GM18520 (cell line): Measurements from ENCODE around the gene PRLH.

Source experiments
- ATAC-seq: cut with Tn5 transposase; IDR thresholded peaks from one replicate; pipeline ENCODE4 v1.9.1; 2021; ENCODE audit not compliant: unreplicated experiment

PRLH gene

DNA sequence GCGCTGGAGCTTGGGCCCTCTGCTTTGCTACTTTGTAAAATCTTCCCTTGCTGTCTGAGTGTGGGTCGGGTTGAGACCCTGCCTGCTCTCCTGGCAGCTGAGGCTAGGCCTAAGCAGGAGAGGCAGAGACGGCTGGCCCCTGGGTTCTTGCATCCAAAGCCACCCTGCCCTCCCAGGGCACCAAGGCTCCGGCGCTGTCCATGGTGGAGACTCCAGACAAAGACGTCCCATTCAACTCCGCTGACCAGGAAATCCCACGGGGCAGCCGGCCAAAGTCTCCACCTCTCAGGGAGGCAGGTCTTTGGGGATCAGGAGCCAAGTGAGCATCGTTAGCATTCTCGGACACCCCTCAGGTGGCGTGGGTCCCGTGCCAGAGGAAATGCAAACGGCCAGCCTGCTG lies 2.6 kb upstream of the PRLH start:
- no peak for ATAC-seq

DNA sequence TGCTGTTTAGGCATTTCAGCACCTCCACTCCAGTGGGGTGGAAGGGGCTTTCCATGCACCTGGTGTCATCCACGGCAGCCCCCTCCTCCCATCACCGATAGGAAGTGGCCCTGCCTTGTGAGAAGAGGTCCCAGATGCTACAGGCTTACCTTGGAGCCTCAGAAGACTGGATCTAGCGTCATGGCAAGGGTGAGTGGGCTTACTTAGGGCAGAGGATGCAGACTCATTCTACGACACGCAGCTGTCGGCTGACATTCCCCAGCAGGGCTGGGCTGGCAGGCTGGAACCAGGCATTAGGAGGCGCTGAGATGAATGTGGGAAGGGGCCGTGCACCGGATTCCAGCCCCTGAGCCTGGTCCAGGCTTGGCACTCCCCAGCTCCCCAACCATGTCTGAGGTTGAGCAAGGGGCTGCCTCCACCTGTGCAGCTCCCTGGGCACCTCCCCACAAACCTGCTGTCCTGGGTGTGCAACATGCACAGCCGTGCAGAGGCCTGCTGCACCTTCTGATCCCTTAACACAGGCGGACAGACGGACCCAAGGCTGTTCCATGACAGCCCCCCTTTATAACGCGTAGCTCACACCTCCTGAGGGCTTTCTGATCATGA lies 1.7 kb upstream of the PRLH start:
- no peak for ATAC-seq

DNA sequence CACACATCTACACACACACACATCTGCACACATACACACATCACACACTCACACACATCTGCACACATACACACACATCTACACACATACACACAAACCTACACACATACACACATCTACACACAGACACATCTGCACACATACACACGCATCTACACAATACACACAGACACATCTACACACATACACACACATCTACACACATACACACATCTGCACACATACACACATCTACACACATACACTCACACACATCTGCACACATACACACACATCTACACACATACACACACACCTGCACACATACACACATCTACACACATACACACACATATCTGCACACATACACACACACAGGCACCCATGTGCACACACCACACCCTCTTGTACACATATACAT lies 400 bp upstream of the PRLH start:
- ATAC-seq = no peak

DNA sequence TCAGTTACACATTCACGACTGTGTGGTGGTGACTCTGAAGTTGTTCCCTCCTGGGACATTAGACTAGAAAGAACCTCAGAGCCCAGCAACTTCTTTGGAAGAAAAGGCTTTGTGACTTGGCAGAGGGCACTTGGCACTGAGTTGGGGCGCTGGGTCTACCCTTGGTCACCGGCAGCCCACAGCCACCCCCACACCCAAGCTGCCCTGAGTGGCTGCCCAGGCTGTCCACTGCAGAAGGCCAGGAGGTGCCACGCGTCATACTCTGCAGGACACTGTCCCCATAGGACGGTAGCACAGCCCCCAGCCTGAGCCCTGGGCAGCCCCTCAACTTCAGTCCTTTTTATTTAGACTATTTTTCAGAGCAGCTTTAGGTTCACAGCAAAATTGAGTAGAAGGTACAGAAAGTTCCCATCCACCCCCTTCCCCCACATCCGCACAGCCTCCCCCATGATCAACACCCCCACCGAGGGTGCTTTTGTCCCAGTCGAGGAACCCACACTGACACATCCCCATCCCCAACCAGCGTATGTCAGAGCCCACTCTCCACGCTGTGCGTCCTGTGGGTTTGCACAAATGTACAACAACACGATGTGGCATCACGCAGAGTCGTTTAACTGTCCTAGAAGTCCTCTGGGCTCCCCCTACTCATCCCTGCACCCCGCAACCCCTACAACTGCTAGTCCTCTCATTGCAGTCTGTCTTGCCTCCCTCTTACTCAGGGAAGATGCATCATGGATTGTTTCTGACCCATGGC lies 1.1 kb downstream of the PRLH start:
- no peak for ATAC-seq

DNA sequence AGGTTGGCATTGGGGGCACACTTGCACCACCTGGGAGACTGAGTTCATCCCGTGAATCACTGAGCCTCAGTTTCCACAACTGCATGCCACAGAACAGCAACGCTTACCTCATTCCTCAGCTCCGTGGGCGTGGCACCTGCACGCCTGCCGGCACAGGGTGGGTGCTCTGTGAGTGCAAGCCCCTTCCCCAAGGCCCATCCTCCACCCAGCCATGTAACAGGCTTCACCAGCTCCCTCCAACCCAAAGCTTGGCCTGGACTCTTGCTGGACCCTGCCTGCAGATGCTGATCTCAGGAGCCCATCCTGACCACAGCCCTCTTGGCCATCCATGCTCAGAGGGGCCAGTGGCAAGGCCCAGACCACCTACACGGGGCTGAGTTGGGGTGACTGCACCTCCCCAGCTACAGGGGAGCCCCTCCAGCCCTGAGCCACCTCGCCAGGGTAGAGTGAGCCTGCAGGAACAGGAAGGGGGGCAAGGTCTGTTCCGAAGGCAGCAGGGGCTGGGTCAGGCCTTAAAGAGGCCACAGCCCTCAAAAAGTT lies 1.8 kb downstream of the PRLH start:
- no peak for ATAC-seq

DNA sequence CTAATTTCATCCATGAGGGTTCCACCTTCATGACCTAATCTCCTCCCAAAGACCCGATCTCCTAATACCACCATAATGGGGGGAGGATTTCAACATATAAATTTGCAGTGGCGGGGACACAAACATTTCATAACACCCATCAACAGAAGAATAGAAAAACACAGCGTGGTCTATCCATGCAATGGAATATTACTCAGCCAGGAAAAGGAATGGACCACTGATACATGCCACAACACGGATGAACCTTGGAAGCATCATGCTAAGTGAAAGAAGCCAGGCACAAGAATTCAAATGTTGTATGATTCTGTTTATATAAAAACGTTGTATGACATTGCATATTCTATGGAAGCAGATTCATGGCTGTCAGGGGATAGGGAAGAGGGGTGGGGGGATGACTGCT lies 2.7 kb downstream of the PRLH start:
- ATAC-seq = no peak

DNA sequence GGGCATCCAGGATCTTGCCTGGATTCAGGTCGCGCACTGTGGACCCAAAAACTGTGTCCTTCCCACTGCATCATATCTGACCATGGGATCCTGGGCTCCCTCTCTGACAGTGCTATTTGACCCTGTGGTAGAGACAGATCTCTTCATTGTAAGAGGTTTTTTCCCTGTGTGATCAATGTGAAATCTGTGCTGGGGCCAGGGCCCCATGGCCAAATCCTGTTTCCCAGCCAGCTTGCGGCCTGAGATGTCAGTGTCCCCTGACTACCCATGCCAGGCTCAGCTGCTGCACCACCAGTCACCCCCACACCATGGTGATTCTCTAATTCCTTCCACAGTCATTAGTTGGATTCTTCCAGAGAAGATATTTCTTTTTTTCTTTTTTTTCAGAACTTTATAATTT lies 3.5 kb downstream of the PRLH start:
- no peak for ATAC-seq

DNA sequence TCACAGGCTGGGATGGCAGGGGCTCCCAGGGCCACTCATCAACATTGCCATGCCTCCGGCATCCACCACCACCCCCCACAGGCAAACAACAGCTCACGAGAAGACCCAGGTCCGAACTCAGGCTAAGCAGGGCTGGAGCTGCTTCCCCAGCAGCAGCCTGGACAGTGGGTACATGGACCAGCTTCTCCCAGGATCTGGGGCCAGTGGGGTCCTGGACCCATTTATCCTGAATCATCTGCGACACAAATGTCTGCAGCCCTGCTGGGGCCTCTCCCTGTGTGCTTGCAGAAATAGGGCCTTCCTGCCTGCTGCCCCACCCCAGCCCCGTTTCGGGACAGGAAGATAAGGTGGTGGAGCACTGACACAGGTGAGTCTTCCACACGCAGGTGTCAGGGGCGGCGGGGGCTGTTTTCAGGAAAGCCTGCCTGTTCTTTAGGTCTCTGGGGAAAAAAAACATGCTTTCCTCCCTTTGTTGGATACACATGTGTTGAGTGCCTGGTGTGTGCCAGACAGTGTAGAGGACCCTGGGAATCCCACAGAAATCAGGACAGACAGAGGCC lies 4.5 kb downstream of the PRLH start:
- ATAC-seq = no peak

DNA sequence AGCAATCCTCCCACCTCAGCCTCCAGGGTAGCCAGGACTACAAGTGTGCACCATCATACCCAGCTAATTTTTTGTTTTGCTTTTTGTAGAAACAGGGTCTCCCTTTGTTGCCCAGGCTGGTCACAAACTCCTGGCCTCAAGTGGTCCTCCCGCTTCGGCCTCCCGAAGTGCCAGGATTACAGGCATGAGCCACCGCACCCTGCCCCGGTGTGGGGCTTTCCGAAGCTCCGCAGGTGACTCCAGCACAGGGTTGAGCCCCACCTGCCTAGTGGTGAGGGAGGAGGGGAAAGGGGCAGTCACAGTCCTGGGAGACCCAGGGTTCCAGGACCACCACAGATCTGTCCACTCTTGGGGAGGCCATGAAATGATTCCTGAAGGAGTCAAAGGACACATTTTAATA lies 5.2 kb downstream of the PRLH start:
- no peak for ATAC-seq

DNA sequence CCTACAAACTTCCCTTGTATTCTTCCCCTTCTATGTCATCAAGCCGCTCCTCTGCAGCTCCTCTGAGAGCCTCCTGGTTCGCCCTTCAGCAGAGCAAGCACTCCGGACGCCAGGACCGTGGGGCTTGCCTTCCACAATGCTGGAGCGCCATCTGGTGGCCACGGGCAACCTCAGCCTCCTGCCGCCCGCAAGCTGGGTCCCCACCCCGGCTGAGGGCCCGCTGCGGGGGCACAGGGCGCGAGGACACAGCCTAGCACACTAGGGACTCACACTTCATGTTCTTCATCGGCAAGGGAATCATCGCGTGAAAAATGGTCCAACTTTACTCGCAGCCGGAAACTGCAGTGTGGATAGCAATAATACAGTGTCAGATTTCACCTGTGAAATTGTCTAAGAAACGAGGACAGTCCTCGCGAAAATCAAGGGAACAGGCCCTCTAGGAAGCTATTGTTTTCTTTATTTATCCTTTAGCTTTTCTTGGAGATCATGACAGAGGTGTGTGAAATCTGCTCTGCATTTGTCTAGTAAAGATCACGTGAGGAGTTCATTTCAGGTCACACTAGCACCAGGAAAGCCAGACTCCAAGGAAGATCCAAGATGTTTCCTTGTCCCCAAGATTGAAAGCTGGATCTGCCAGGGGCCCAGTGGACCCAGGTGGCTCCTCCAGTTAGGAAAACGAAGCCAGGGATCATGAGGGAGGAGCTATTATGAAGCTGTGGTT lies 5.8 kb downstream of the PRLH start:
- ATAC-seq = no peak

DNA sequence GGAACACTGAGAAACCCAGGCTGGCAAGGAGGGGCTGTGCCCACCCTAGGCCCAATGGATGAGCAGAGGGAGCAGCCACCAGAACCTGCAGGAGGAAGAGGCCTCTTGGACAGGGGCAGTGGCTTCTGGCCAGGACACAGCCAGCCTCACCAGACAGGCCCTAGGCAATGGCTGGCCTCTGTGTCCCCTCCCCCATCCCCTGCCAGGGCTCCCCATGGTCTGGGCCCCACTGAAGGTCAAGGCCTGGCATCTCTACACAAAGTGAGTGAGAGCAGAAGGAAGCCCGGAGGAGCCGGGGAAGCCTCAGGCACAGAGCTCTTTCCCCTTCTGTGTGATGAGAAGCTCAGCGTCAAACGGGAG lies 6.3 kb downstream of the PRLH start:
- no peak for ATAC-seq

DNA sequence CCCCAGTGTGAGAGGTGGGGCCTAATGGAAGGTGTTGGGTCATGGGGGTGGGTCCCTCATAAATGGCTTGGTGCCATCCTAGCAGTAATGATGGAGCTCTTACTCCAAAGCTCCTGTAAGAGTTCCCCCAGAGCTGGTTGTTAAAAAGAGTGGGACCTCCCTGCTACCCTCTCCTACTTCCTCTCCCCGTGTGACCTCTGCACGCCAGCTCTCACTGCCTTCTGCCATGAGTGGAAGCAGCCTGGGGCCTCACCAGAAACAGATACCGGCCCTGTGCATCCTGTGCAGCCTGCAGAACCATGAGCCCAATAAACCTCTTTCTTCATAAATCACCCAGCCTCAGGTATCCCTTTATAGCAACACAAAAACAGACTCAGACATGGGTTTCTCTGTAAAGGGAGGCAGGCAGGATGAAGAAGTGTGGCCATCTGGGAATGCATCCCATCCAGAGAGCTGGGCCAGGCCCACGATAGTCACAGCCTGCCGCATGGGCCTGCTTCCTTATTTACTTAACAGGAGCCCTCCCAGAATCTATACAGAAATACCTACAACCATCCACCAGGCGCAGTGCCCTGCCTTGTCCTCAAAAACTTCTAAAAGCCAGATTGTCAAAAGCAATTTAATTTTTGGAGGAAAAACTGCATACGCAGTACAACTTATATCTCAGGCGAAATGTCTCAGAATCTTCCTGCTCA lies 7.5 kb downstream of the PRLH start:
- no peak for ATAC-seq

DNA sequence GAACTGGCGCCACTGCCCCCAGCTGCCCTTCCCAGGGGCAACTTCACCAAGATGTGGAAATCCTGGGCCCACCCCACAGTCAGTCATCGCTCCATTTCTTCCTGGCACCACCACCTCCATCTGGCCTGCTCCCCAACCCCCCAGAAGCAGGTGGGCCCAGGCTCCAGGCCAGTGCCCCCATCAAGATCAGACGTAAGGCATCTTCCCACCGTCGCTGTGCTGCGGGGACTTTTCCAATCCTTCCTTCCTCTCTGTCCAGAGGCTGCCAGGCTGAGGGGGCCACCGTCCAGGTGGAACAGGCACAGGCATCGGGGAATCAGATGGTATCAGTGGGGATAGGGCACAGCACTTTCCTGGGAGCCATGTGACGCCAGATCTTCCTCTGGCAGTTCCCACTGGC lies 8.1 kb downstream of the PRLH start:
- no peak for ATAC-seq

DNA sequence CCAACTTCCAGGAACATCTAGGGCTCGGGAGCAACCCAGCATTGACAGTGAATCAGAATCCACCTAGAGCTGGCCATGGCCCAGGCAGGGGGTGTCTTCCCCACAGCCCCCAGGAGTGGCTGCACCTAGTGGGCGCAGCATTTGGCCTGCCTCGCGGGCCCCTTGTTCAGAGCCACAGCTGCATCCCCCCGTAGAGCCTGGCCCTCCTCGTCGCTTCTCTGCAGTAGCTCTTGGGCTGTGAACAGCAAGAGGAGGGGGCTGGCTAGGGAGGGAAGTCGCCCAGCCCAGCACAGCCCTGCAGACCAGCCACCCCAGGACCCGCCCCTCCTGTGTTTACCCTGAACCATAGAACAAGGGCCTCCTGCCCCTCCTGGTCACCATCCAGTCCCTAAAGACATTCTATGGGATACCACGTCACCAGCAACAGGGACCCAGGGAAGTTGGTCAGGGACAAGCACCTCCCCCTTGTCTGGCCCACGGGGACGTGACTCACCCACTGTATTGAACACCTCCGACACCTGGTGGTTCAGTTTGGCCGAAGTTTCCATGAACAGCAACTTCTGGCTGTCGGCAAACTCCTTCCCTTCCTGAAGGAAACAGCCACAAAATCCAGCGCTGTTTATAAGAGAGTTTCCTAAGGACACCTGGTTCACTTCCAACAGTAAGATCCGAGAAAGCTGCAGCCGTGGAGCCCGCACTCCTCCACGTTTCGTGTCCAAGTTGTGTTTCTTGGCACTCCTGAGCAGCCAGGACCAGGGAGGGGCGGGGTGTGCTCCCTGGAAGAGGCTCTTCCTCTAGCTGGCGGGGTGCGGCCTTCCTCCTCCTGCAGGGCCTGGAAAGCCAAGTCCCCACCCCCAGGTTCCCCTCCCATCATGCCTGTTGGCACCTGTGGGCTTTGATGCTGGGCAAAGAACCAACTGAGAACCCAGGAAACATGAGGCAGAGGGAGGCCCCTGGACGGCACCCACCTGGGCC lies 8.8 kb downstream of the PRLH start:
- no peak for ATAC-seq

DNA sequence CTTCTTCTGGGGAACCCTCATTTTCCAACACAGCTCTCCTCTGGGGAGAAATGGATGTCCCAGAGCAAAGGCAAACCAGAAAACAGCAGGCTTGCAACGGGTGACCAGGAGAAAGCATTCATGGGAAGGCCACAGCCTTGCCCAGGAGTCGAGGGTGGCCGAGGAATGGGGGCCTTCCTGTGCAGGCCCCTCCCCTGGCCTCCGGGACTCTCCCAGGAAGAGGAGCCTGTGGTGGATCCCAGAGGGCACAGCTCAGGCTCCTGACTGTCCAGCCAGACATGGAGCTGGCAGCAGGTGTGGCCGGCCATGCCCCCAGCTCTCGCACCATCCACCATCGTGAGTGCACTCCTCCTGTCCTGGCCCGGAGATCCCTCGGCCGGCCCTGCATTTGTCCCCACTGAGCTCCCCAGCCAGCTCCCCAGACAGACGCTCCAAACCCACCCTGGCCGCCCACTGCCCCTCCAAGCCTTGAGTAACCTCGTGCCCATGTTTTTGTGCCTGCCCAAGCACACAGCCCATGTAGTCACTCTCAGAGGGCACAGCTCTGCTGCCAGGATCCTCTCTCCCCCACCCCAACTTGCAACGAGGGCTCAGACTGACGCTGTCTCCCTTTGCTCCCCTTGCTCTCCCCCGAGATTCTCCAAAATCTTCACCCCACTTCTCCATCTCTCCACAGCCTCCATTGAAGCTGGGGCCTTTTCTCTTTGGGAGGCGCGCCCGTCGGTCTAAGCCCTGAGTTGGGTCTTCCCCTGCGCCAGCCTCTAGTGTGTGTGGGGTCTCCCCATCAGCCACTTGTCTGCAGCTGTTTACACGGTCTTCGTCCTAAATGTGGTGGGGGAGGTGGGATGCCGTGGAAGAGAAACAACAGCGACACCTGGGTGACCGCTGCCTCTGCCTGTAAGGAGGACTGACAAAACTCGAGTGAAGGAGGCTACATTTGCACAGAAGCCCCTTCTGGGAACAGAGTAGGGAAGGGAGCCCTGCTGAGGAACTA lies 9.8 kb downstream of the PRLH start:
- no peak for ATAC-seq

DNA sequence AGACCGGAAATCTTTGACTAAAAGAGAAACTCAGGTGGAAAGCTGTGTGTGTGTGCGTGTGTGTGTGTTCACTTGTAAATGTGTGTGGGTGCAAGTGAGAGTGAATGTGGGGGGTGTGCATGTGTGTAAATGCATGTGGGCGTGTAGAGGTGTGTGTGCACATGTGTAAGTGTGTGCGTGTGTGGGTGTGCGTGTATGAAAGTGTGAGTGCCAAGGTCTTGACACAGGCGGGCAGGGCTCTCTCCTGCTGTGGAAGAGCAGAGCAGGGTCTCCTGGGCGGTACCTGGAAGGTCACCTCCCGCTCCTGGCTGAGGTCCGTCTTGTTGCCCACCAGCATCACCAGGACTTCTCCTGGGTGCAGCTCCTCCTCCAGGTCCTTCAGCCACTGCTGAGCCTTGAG lies 10.6 kb downstream of the PRLH start:
- ATAC-seq = no peak

DNA sequence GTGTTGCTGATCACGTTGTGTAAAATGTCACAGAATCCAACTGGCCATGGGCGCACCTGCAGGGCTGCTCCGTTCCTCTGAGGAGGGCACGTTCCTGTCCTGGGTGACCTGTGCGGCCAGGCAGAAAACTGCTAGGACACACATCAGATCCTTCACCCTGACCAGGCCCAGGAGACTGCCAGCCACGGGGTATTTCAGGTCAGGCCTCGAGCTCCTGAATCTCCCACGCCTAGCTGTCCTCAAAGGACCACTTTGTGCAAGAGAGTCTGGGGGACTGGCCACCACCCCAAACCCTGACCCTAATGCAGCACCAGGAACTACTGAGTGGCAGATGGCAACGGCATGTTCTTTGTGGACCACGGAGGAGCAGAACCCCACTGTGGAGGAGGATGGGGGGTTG lies 11.1 kb downstream of the PRLH start:
- ATAC-seq = no peak

DNA sequence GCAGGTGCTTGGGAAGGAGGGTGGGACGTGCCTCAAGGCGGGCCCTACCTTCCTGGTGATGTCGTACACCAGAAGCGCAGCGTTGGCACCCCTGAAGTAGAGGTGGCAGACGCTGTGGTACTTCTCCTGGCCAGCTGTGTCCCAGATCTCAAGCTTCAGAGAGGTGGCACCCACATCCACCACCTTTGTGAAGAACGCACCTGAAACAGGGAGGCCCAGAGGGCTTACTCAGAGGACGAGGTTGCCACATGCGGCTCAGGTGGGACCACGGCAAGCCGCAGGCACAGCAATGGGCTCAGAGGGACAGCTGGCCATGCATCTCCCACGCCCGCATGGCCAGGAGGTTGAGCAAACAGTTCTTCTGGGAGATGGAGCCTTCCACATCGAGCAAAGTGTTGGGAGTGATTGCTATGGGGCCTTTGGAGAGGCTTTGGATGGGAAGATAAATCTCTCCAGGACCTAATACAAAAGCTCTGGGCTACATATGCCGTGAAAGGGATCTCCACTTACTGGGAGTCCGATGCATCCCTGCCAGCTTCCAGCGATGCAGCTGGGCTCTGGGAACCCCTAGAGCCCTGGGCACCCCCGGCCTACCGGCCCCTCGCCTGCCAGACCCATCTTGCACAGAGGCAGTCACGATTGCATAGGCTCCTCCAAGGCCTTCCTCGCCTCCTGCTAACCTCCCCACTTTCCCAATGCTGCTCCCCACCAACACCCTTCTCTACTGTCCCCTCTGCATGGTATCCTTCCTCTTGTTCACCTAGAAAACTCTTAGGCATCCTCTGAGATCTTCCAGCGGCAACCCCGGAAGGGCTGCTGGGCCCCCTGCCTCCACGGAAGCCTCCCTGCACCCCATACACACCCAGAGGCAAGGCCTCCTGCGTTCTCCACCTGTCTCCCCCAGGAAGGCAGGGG lies 11.8 kb downstream of the PRLH start:
- no peak for ATAC-seq
